ENCODE measurements around the gene CNOT1.

GRCh38 chr16:58495521-58496331 lies 133.9 kb downstream of the CNOT1 start:
- TF ChIP-seq CTCF (IDR thresholded peaks at IDR 0.05): no peak
- TF ChIP-seq POLR2A (IDR thresholded peaks at IDR 0.05): no peak

Measured in prostate gland (tissue), 2 donors.